KBM-7 (cell line): ENCODE measurements around the gene DUSP7.

Experiments
- DNase-seq: peaks from one replicate; pipeline ENCODE4 v3.0.0-alpha.2; 2015
- in situ Hi-C: fragments of 300-500 bp; cut with MboI; formaldehyde crosslinking; loops from 2 replicates; pipeline ENCODE4 v1.14.3; 2020; ENCODE audit warnings: low sequenced_read_pairs, low pct_unique_long_range_greater_than_20kb, mixed read lengths

The DUSP7 gene

GRCh38 chr3:52056521-52056967 lies at the start of gene DUSP7:
Gene DUSP7, minus strand, starts transcription at chr3:52056571. Its CDS starts 205 bp downstream, at chr3:52056366.
- in situ Hi-C loops = no loop called here
- peak; percentile 72 for DNase-seq

- in situ Hi-C loops = no loop called here
- no peak for DNase-seq
Observed at GRCh38 chr3:52104684-52105640, 48.6 kb upstream of the DUSP7 start.

GRCh38 chr3:52102934-52103333 lies 46.6 kb upstream of the DUSP7 start:
- in situ Hi-C loops = no loop called here
- no peak for DNase-seq

- in situ Hi-C loops = no loop called here
- no peak for DNase-seq
Observed at GRCh38 chr3:52099001-52099401, 42.6 kb upstream of the DUSP7 start.

GRCh38 chr3:52097851-52098507 lies 41.6 kb upstream of the DUSP7 start:
- no peak for DNase-seq
- in situ Hi-C loops = no loop called here

GRCh38 chr3:52095990-52096775 lies 39.8 kb upstream of the DUSP7 start:
- in situ Hi-C loops = no loop called here
- no peak for DNase-seq

- in situ Hi-C loops = no loop called here
Observed at GRCh38 chr3:52094571-52095485, 38.5 kb upstream of the DUSP7 start.

GRCh38 chr3:52093756-52094545 lies 37.6 kb upstream of the DUSP7 start:
- in situ Hi-C loops = no loop called here
- no peak for DNase-seq

More at GRCh38 chr3:52094571-52095485, 38.5 kb upstream of the DUSP7 start:
- DNase-seq = no peak

- in situ Hi-C loops = no loop called here
Observed at GRCh38 chr3:52092891-52093290, 36.5 kb upstream of the DUSP7 start.

GRCh38 chr3:52092271-52092660 lies 35.9 kb upstream of the DUSP7 start:
- no peak for DNase-seq
- in situ Hi-C loops = no loop called here

More at GRCh38 chr3:52092891-52093290, 36.5 kb upstream of the DUSP7 start:
- no peak for DNase-seq

GRCh38 chr3:52091586-52092270 lies 35.4 kb upstream of the DUSP7 start:
- in situ Hi-C loops = no loop called here
- DNase-seq = no peak

- in situ Hi-C loops = no loop called here
- no peak for DNase-seq
Observed at GRCh38 chr3:52090933-52091468, 34.6 kb upstream of the DUSP7 start.

- DNase-seq = peak; percentile 50
- in situ Hi-C loops = no loop called here
Observed at GRCh38 chr3:52090131-52090932, 34.0 kb upstream of the DUSP7 start.

GRCh38 chr3:52089691-52090090 lies 33.3 kb upstream of the DUSP7 start:
- in situ Hi-C loops = no loop called here
- DNase-seq = no peak

GRCh38 chr3:52088445-52089367 lies 32.3 kb upstream of the DUSP7 start:
- DNase-seq = peak; percentile 23
- in situ Hi-C loops = no loop called here
